Endothelial cell of umbilical vein (primary cell): Measurements from ENCODE around the gene PRKCD. TPM values are rescaled to one million over a fixed set of nuclear protein-coding genes. Genes with fewer than 3 reads are reported as not detected.

Experiments
- BruUV-seq: library from RNA; stranded (reverse); fragments of 400-500 nt; replicated peaks from 2 replicates; lab custom pipeline; 2021; lab: Mats Ljungman, UMichigan
- CTCF ChIA-PET: fragments of 300-600, 350-600 bp; sonication (Branson Sonifier 250); formaldehyde crosslinking; loops from one replicate; lab custom pipeline; 2021; ENCODE audit warnings: antibody characterized with exemption, inconsistent platforms; lab: Charles Lee
- POLR2A ChIA-PET: fragments of 300-600, 350-600 bp; sonication (Branson Sonifier 250); formaldehyde crosslinking; loops from one replicate; lab custom pipeline; 2021; ENCODE audit warnings: antibody characterized with exemption, inconsistent platforms; lab: Charles Lee
- DNase-seq: peaks from one replicate; pipeline ENCODE4 v3.0.0-alpha.2; 2011; ENCODE audit warnings: low read depth, low spot score
- FAIRE-seq: peaks from 2 replicates; lab custom pipeline; 2011; peaks lifted over from hg19 to GRCh38; lab: Jason Lieb, UNC
- H2AFZ ChIP-seq: 2 replicates; pipeline ENCODE4 v1.6.0; 2012; ENCODE audit warnings: low read depth, low read length, control low read depth, inconsistent platforms
- H3K27ac ChIP-seq: 2 replicates; pipeline ENCODE4 v1.5.1; 2011; ENCODE audit warnings: low read depth, mild to moderate bottlenecking, control low read depth, low read length, moderate library complexity; ENCODE audit not compliant: insufficient read depth
- H3K27me3 ChIP-seq, 2 experiments: 2 replicates each; pipeline versions ENCODE4 v1.6.0 to v1.6.1; 2011; ENCODE audit warnings: low read length in 2 of 2, mixed read lengths in 1 of 2; ENCODE audit not compliant: control insufficient read depth in 2 of 2, insufficient read depth in 2 of 2
- H3K36me3 ChIP-seq, 2 experiments: 2 replicates in 1 of 2; 3 replicates in 1 of 2; pipeline ENCODE4 v1.5.1; 2011; ENCODE audit warnings: low read length in 2 of 2, mild to moderate bottlenecking in 1 of 2, moderate library complexity in 1 of 2; ENCODE audit not compliant: control insufficient read depth in 2 of 2, insufficient read depth in 2 of 2; ENCODE audit errors: extremely low read depth in 1 of 2
- H3K4me1 ChIP-seq: 3 replicates; pipeline ENCODE4 v1.5.1; 2011; ENCODE audit warnings: mild to moderate bottlenecking, low read length; ENCODE audit not compliant: control insufficient read depth, insufficient read depth; ENCODE audit errors: extremely low read depth
- H3K4me2 ChIP-seq: 2 replicates; pipeline ENCODE4 v1.6.1; 2011; ENCODE audit warnings: low read length, control low read depth, mixed read lengths; ENCODE audit not compliant: insufficient read depth
- H3K4me3 ChIP-seq, 3 experiments: fragments of 200-600 bp in 1 of 3; sonication (generic), shearing (Covaris generic) in 1 of 3; replicated peaks in 1 of 3; 2 replicates each; pipeline ENCODE4 v1.5.1; 2011 to 2016; ENCODE audit warnings: control low read depth in 3 of 3, low read length in 3 of 3, mild to moderate bottlenecking in 2 of 3, inconsistent platforms in 1 of 3, low read depth in 1 of 3, moderate library complexity in 1 of 3; ENCODE audit not compliant: insufficient read depth in 1 of 3
- H3K79me2 ChIP-seq: 2 replicates; pipeline ENCODE4 v1.6.0; 2012; ENCODE audit warnings: low read length, inconsistent platforms; ENCODE audit not compliant: control insufficient read depth, insufficient read depth
- H3K9ac ChIP-seq: replicated peaks from 2 replicates; pipeline ENCODE3; 2011; ENCODE audit warnings: low read length, control low read depth; ENCODE audit not compliant: insufficient read depth; ENCODE audit errors: extremely low read depth
- H3K9me1 ChIP-seq: replicated peaks from 3 replicates; pipeline ENCODE4 v1.6.0; 2011; ENCODE audit warnings: mild to moderate bottlenecking, low read length; ENCODE audit not compliant: control insufficient read depth, insufficient read depth; ENCODE audit errors: extremely low read depth
- H3K9me3 ChIP-seq: replicated peaks from 2 replicates; pipeline ENCODE4 v1.5.1; 2012; ENCODE audit warnings: low read length, inconsistent platforms; ENCODE audit not compliant: control insufficient read depth, insufficient read depth
- H4K20me1 ChIP-seq: replicated peaks from 2 replicates; pipeline ENCODE3; 2011; ENCODE audit warnings: mild to moderate bottlenecking, low read length; ENCODE audit not compliant: control insufficient read depth, insufficient read depth; ENCODE audit errors: extremely low read depth
- EZH2 ChIP-seq: IDR thresholded peaks from 2 replicates; pipeline ENCODE4 v1.6.1; 2012; ENCODE audit warnings: borderline replicate concordance, low read depth, mild to moderate bottlenecking, moderate library complexity, low read length, inconsistent platforms; ENCODE audit not compliant: severe bottlenecking
- FOS ChIP-seq: IDR thresholded peaks from 2 replicates; pipeline ENCODE4 v1.6.1; 2011; ENCODE audit warnings: mild to moderate bottlenecking, low read length, moderate library complexity, borderline replicate concordance; ENCODE audit not compliant: insufficient read depth
- GATA2 ChIP-seq: IDR thresholded peaks from 2 replicates; pipeline ENCODE4 v1.7.0; 2011; ENCODE audit warnings: low read depth, mild to moderate bottlenecking, moderate library complexity, mixed read lengths, low read length; ENCODE audit not compliant: insufficient read length, insufficient read depth
- JUN ChIP-seq: IDR thresholded peaks from 2 replicates; pipeline ENCODE4 v1.6.1; 2011; ENCODE audit warnings: borderline replicate concordance, low read depth; ENCODE audit not compliant: insufficient read length, insufficient read depth
- MYC ChIP-seq: IDR thresholded peaks from one replicate; pipeline ENCODE4 v1.6.1; 2011; ENCODE audit warnings: mild to moderate bottlenecking, low read depth, low read length
- POLR2A ChIP-seq: IDR thresholded peaks from 2 replicates; pipeline ENCODE4 v1.6.1; 2012; ENCODE audit warnings: low read depth, mild to moderate bottlenecking, control low read depth, low read length
- POLR2AphosphoS5 ChIP-seq: IDR thresholded peaks from 2 replicates; pipeline ENCODE4 v1.6.1; 2012; ENCODE audit warnings: low read depth, mild to moderate bottlenecking, control low read depth, low read length, moderate library complexity; ENCODE audit not compliant: insufficient read depth
- dilution Hi-C: fragments of 300-500 bp; cut with MboI; formaldehyde crosslinking; loops from one replicate; pipeline ENCODE4 v1.15.0; 2019; ENCODE audit warnings: low sequenced_read_pairs; ENCODE audit not compliant: extremely low pct_ligation_motif_present
- intact Hi-C: fragments of 100-400 bp; cut with micrococcal nuclease; formaldehyde crosslinking; loops from one replicate; pipeline ENCODE4 v1.10.0; 2022
- polyA plus RNA-seq, 4 experiments: library from polyadenylated mRNA; depleted of rRNA in 3 of 4; stranded (reverse) in 3 of 4; unstranded in 1 of 4; fragments of >200 nt; gene quantifications; 2 replicates each; pipeline versions ENCODE4 v1.2.1 to v1.2.3, GENCODE V29; 2011 to 2012; ENCODE audit warnings: missing spikeins in 1 of 4
- total RNA-seq: library from RNA; stranded (reverse); gene quantifications from 2 replicates; pipeline ENCODE4 v1.2.3, GENCODE V29; 2021
- TF ChIP-seq, protein P1 (sequence below), 2 donors: IDR thresholded peaks; 1 replicate in 1 of 2; 2 replicates in 1 of 2; pipeline ENCODE4 v1.5.1; 2011; ENCODE audit warnings: low read length in 2 of 2, mild to moderate bottlenecking in 2 of 2, moderate library complexity in 2 of 2, control low read depth in 1 of 2, inconsistent platforms in 1 of 2, low read depth in 1 of 2; ENCODE audit not compliant: insufficient read depth in 1 of 2; ENCODE audit errors: extremely low read depth in 1 of 2
- TF ChIP-seq, protein P2 (sequence below): IDR thresholded peaks from 2 replicates; pipeline ENCODE4 v1.6.1; 2011; ENCODE audit not compliant: insufficient read depth, insufficient read length

The PRKCD gene
- total and polyA plus RNA-seq, 2 donors (not counting 3 experiments of a cell fraction or from before 2014, with no cell fraction given): 15.5 to 19.0 TPM

DNA sequence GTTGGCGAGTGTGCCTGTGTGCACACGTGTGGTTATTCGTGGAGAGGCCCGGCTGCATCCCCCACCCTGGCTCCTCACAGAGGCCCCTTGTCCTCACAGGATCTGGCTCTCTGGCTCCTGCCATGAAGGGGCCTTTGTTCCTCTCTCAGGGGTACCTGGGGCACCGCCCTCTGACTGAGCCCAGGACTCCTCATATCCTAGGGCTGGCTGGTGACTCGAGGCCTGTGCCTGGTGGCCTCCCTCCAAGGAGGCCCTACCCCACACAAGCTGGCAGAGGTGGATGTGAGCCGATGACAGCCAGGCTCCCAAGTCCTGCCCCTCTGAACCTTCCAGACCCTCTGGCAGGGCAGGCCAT, 10.0 kb downstream of the PRKCD start:
- ChIA-PET POLR2A (no interaction called here), CTCF (no interaction called here)
- BruUV-seq: no TSS peak
- TF ChIP-seq JUN (no peak), FOS (no peak), POLR2A (no peak), POLR2AphosphoS5 (no peak), GATA2 (no peak), MYC (no peak), EZH2 (no peak)
- TF ChIP-seq, protein P1, sequence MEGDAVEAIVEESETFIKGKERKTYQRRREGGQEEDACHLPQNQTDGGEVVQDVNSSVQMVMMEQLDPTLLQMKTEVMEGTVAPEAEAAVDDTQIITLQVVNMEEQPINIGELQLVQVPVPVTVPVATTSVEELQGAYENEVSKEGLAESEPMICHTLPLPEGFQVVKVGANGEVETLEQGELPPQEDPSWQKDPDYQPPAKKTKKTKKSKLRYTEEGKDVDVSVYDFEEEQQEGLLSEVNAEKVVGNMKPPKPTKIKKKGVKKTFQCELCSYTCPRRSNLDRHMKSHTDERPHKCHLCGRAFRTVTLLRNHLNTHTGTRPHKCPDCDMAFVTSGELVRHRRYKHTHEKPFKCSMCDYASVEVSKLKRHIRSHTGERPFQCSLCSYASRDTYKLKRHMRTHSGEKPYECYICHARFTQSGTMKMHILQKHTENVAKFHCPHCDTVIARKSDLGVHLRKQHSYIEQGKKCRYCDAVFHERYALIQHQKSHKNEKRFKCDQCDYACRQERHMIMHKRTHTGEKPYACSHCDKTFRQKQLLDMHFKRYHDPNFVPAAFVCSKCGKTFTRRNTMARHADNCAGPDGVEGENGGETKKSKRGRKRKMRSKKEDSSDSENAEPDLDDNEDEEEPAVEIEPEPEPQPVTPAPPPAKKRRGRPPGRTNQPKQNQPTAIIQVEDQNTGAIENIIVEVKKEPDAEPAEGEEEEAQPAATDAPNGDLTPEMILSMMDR (IDR thresholded peaks at IDR 0.05; ENCODE audit: extremely low read depth in 1 of 2, insufficient read depth in 1 of 2, low read depth in 1 of 2, low read length in 2 of 2): no peak
- TF ChIP-seq, protein P2, sequence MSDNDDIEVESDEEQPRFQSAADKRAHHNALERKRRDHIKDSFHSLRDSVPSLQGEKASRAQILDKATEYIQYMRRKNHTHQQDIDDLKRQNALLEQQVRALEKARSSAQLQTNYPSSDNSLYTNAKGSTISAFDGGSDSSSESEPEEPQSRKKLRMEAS: no peak
- H3K4me3 ChIP-seq: no peak overlapping the region
- no peak for FAIRE-seq
- dilution Hi-C loops: no loop called here
- no peaks in the 10 kb centered on the region for H3K9me3 ChIP-seq
- H3K4me2 ChIP-seq: no peak overlapping the region
- peaks cover 3% of the 10 kb centered on the region for H3K79me2 ChIP-seq
- peaks cover 16% of the 10 kb centered on the region for H3K4me1 ChIP-seq
- H3K9me1 ChIP-seq: no peaks in the 10 kb centered on the region
- no peak overlapping the region for H3K9ac ChIP-seq
- intact Hi-C loops: no loop called here
- no peak overlapping the region for H2AFZ ChIP-seq
- no peak overlapping the region for H3K27ac ChIP-seq
- no peak for DNase-seq
- H3K36me3 ChIP-seq: no peaks in the 10 kb centered on the region
- no peaks in the 10 kb centered on the region for H3K27me3 ChIP-seq
- H4K20me1 ChIP-seq: no peaks in the 10 kb centered on the region
